AG04450 (cell line): ENCODE data around the gene ORC3. TPM values are rescaled to one million over a fixed set of nuclear protein-coding genes. Genes with fewer than 3 reads are reported as not detected.

Experiments
- CTCF ChIA-PET: fragments of 300-600, 350-600 bp; formaldehyde crosslinking; extraction: SDS; loops from one replicate; lab custom pipeline; 2022; ENCODE audit warnings: antibody characterized with exemption, inconsistent platforms; lab: Charles Lee
- POLR2A ChIA-PET: fragments of 350-600 bp; formaldehyde crosslinking; extraction: SDS; loops from one replicate; lab custom pipeline; 2021; ENCODE audit warnings: antibody characterized with exemption, inconsistent platforms; lab: Yijun Ruan, JAX
- DNase-seq: peaks from one replicate; pipeline ENCODE4 v3.0.0-alpha.2; 2011; ENCODE audit warnings: low read depth, low spot score
- H3K27ac ChIP-seq: one replicate; pipeline ENCODE4 v1.5.1; 2012; ENCODE audit warnings: low read depth, low read length, control low read depth
- H3K27me3 ChIP-seq: one replicate; pipeline ENCODE4 v1.6.0; 2012; ENCODE audit warnings: low read length; ENCODE audit not compliant: control insufficient read depth, insufficient read depth
- H3K4me3 ChIP-seq: 2 replicates; pipeline ENCODE4 v1.5.1; 2011; ENCODE audit warnings: mild to moderate bottlenecking, low read depth, low read length, control low read depth
- H3K9me3 ChIP-seq: 2 replicates; pipeline ENCODE4 v1.5.1; 2012; ENCODE audit warnings: low read length; ENCODE audit not compliant: control insufficient read depth, insufficient read depth
- CTCF ChIP-seq: IDR thresholded peaks from 2 replicates; pipeline ENCODE4 v1.5.1; 2011; ENCODE audit warnings: low read depth, low read length, control low read depth, inconsistent platforms
- polyA plus RNA-seq: library from polyadenylated mRNA; depleted of rRNA; stranded (reverse); fragments of >200 nt; gene quantifications from 2 replicates; pipeline ENCODE4 v1.2.3, GENCODE V29; 2011

ORC3 gene
- polyA plus RNA-seq, 1 experiment, result 39.5 TPM

- TF ChIP-seq CTCF, result no peak
- Histone ChIP-seq H3K27ac (no peak overlapping the region), H3K4me3 (no peak overlapping the region), H3K27me3 (no peaks in the 10 kb centered on the region), H3K9me3 (no peaks in the 10 kb centered on the region)
- POLR2A ChIA-PET, result no interaction called here
- DNase-seq, result no peak
- CTCF ChIA-PET, result interaction anchor here (1.0 kb wide), 1 partner anchor 587 kb away, joined by 3 read pairs; no protein-coding TSS in a partner anchor
Observed at GRCh38 chr6:87653074-87653962, 63.4 kb downstream of the ORC3 start.

- no peak for TF ChIP-seq CTCF
- Histone ChIP-seq H3K4me3 (no peak overlapping the region), H3K9me3 (no peaks in the 10 kb centered on the region), H3K27me3 (no peaks in the 10 kb centered on the region), H3K27ac (no peak overlapping the region)
- ChIA-PET POLR2A (no interaction called here), CTCF (no interaction called here)
- DNase-seq, result no peak
Observed at GRCh38 chr6:87654122-87654521, 64.2 kb downstream of the ORC3 start.

GRCh38 chr6:87654875-87655454, 65.0 kb downstream of the ORC3 start:
- Histone ChIP-seq H3K27me3 (no peaks in the 10 kb centered on the region), H3K4me3 (no peak overlapping the region), H3K9me3 (no peaks in the 10 kb centered on the region; the same call in 1 of the 2 replicates), H3K27ac (no peak overlapping the region)
- DNase-seq, result no peak
- no peak for TF ChIP-seq CTCF
- POLR2A ChIA-PET, result no interaction called here
- CTCF ChIA-PET, result no interaction called here

- no peak for TF ChIP-seq CTCF
- POLR2A ChIA-PET, result interaction anchor here (1.0 kb wide), 1 partner anchor 44 kb away, joined by 3 read pairs; no protein-coding TSS in a partner anchor
- H3K4me3 ChIP-seq, result no peak overlapping the region
- no peaks in the 10 kb centered on the region for H3K27me3 ChIP-seq
- H3K9me3 ChIP-seq, result no peaks in the 10 kb centered on the region; the same call in 1 of the 2 replicates
- H3K27ac ChIP-seq, result no peak overlapping the region
- DNase-seq, result no peak
- CTCF ChIA-PET, result interaction anchor here (0.6 kb wide), 2 partner anchors 176 to 199 kb away, joined by 3 read pairs; no protein-coding TSS in a partner anchor
Observed at GRCh38 chr6:87655824-87656223, 65.9 kb downstream of the ORC3 start.
